ENCODE data around the gene TINAG. TPM values are rescaled to one million over a fixed set of nuclear protein-coding genes. Genes with fewer than 3 reads are reported as not detected.

The TINAG gene
- total and polyA plus RNA-seq, 7 donors = 0.03 to 0.27 (median 0.04) TPM; not detected in 2

DNA sequence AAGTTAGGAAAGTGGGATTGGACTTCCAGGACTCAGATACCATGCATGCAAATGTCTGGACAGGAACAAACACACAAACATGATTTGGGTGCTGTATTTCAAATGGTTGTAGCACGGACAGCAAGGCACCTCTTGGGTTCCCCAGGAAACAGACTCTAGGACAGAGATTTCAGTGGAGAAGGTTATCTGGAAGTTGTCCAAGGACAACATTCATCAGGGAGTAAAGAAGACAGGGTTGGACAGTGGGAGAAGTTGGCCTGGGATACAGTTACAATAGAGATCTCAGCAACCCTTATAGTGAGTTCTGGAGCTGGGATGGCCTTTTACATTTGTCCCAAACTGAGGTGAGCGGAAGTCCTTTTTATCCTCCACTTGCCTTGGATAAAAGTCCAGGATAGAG, 19.8 kb upstream of the TINAG start:
- H3K9me3 ChIP-seq = no peaks in the 10 kb centered on the region
- H3K27ac ChIP-seq = no peak overlapping the region
- H3K36me3 ChIP-seq (ENCODE audit: insufficient read depth in 1 of 2, low read depth in 1 of 2) = no peaks in the 10 kb centered on the region
- ATAC-seq (no peak), DNase-seq (no peak)
- intact Hi-C loops (cut with DNase I) = no loop called here
- TF ChIP-seq, protein P1, sequence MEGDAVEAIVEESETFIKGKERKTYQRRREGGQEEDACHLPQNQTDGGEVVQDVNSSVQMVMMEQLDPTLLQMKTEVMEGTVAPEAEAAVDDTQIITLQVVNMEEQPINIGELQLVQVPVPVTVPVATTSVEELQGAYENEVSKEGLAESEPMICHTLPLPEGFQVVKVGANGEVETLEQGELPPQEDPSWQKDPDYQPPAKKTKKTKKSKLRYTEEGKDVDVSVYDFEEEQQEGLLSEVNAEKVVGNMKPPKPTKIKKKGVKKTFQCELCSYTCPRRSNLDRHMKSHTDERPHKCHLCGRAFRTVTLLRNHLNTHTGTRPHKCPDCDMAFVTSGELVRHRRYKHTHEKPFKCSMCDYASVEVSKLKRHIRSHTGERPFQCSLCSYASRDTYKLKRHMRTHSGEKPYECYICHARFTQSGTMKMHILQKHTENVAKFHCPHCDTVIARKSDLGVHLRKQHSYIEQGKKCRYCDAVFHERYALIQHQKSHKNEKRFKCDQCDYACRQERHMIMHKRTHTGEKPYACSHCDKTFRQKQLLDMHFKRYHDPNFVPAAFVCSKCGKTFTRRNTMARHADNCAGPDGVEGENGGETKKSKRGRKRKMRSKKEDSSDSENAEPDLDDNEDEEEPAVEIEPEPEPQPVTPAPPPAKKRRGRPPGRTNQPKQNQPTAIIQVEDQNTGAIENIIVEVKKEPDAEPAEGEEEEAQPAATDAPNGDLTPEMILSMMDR (IDR thresholded peaks at IDR 0.05) = no peak
- H3K4me3 ChIP-seq = no peak overlapping the region
- WGBS, 3 donors = 84 to 92% (median 91%) methylated on average over 2 of the region's 2 CpGs
- H3K4me1 ChIP-seq = no peaks in the 10 kb centered on the region
- no peaks in the 10 kb centered on the region for H3K27me3 ChIP-seq (ENCODE audit: insufficient read depth in 3 of 3, low read length in 2 of 3)

DNA sequence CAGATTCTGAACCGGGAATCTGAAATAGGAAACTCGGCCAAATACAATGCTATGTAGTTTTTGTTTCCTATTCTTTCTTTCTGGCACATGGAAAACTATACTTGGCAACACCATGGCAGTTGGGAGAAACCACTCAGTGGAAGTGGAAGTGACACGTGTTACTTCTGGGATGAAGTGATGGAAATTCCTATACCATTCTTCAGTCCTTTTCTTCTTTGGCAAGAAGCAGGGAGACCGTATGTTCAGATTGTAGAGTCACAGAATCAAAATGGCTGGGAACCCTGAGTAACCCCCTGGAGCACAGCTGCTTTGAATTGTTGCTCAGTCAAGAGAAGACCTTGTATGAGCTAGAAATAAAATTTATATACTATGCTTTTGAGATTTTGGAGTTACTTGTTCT, 18.8 kb upstream of the TINAG start:
- intact Hi-C loops (cut with DNase I) = no loop called here
- Histone ChIP-seq H3K4me1 (no peaks in the 10 kb centered on the region), H3K36me3 (ENCODE audit: insufficient read depth in 1 of 2, low read depth in 1 of 2) (no peaks in the 10 kb centered on the region), H3K9me3 (no peaks in the 10 kb centered on the region), H3K27ac (no peak overlapping the region), H3K27me3 (ENCODE audit: insufficient read depth in 3 of 3, low read length in 2 of 3) (no peaks in the 10 kb centered on the region), H3K4me3 (no peak overlapping the region)
- WGBS, 3 donors = 64 to 67% (median 67%) methylated on average over 4 of the region's 4 CpGs
- no peak for ATAC-seq
- DNase-seq = no peak
- TF ChIP-seq, protein P1 (IDR thresholded peaks at IDR 0.05) = no peak

DNA sequence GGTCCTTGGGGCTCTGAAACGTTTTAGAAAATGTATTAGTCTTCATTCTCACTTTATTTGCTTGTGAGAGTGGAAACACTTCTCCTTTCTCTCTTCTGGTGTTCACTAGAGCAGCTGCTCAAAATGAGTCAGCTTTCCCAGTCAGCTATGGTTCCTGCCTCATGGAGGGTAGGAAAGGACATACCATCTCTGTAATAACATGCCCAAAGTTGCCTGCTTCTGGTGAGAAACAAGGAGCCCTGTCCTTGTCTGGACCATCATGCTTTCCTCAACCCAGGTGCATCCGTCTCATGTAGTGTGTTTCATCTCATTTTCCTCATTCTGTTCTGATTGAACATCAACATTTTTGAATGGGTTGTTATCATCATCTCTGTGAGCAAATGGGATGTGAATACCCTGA, 17.1 kb upstream of the TINAG start:
- Histone ChIP-seq H3K9me3 (no peaks in the 10 kb centered on the region), H3K27ac (no peak overlapping the region), H3K4me1 (no peaks in the 10 kb centered on the region), H3K4me3 (no peak overlapping the region), H3K36me3 (ENCODE audit: insufficient read depth in 1 of 2, low read depth in 1 of 2) (no peaks in the 10 kb centered on the region), H3K27me3 (ENCODE audit: insufficient read depth in 3 of 3, low read length in 2 of 3) (no peaks in the 10 kb centered on the region)
- intact Hi-C loops (cut with DNase I) = no loop called here
- DNase-seq (no peak), ATAC-seq (peak in 2 of 4 donors; percentile 51 to 59)
- whole genome bisulfite sequencing, 3 donors = 52 to 57% (median 54%) methylated on average over 2 of the region's 2 CpGs
- TF ChIP-seq, protein P1 (IDR thresholded peaks at IDR 0.05) = no peak

DNA sequence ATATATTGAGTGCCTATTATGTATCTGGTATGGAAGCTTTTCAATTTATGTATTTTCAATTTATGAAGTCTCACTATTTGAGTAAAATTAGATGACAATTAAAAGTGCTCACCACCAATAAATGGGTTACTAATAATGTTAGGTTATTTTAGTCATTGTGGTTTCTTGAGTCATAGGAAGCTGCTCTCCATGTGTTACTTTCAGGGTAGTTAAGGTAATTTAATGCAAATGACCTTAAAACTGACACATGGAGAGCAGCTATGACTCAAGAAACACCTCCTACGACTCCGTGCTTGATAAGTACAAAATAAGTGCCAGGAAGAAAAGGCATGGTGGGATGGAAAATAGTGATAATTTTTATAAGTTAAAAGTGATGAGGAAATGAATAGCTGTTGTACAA, 16.5 kb upstream of the TINAG start:
- ATAC-seq (peak in 1 of 4 donors; percentile 64), DNase-seq (no peak)
- H3K4me1 ChIP-seq = no peaks in the 10 kb centered on the region
- H3K36me3 ChIP-seq (ENCODE audit: insufficient read depth in 1 of 2, low read depth in 1 of 2) = no peaks in the 10 kb centered on the region
- TF ChIP-seq, protein P1 (IDR thresholded peaks at IDR 0.05) = no peak
- H3K27ac ChIP-seq = no peak overlapping the region
- no peaks in the 10 kb centered on the region for H3K27me3 ChIP-seq (ENCODE audit: insufficient read depth in 3 of 3, low read length in 2 of 3)
- no peaks in the 10 kb centered on the region for H3K9me3 ChIP-seq
- H3K4me3 ChIP-seq = no peak overlapping the region
- WGBS, 3 donors = 63 to 70% (median 67%) methylated on average over 2 of the region's 2 CpGs
- intact Hi-C loops (cut with DNase I) = no loop called here

DNA sequence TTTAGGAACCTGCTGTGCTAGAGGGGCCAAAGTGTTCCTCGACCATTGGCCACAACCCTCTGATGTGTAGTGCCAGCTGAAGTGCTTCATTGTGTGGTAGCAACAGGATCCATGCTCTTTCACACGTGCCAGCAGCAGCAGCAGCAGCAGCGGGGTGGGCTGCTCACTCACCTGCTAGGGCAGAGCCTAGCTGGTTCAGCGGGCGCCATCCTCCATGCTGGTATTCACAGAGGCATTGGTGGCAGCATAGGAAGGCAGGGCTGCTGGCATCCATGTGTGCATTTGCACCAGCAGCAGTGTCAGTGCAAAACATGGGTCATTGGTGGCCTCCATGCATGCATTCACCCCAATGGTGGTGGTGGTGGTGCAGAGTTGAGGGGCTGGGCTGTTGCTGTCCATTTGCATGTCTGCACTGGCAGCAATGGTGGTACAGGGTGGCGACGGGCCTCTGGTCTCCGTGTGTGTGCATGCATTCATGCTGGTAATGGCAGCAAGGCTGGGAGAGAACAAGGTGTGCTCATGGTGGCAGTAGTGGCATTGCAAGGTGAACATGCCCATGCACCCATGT, 13.2 kb upstream of the TINAG start:
- H3K36me3 ChIP-seq (ENCODE audit: insufficient read depth in 1 of 2, low read depth in 1 of 2) = no peaks in the 10 kb centered on the region
- no peak overlapping the region for H3K27ac ChIP-seq
- H3K9me3 ChIP-seq = no peaks in the 10 kb centered on the region
- WGBS, 3 donors = 87 to 93% (median 91%) methylated on average over 8 of the region's 8 CpGs
- H3K4me3 ChIP-seq = no peak overlapping the region
- intact Hi-C loops (cut with DNase I) = no loop called here
- TF ChIP-seq, protein P1 (IDR thresholded peaks at IDR 0.05) = no peak
- DNase-seq (no peak), ATAC-seq (no peak)
- H3K4me1 ChIP-seq = no peaks in the 10 kb centered on the region
- H3K27me3 ChIP-seq (ENCODE audit: insufficient read depth in 3 of 3, low read length in 2 of 3) = no peaks in the 10 kb centered on the region
